CD4-positive, alpha-beta T cell treated with Interleukin-15 for 4 hours (primary cell): Measurements from ENCODE around the gene CYP4F3.
"Not testable (repeated sequence)": the region's sequence is repeated elsewhere in the genome, so short reads cannot be mapped to it uniquely, and the experiment has no call there.

Experiments used
- DNase-seq: peaks from one replicate; pipeline ENCODE4 v3.0.0-alpha.2; 2020; ENCODE audit warnings: low spot score

The CYP4F3 gene

DNA sequence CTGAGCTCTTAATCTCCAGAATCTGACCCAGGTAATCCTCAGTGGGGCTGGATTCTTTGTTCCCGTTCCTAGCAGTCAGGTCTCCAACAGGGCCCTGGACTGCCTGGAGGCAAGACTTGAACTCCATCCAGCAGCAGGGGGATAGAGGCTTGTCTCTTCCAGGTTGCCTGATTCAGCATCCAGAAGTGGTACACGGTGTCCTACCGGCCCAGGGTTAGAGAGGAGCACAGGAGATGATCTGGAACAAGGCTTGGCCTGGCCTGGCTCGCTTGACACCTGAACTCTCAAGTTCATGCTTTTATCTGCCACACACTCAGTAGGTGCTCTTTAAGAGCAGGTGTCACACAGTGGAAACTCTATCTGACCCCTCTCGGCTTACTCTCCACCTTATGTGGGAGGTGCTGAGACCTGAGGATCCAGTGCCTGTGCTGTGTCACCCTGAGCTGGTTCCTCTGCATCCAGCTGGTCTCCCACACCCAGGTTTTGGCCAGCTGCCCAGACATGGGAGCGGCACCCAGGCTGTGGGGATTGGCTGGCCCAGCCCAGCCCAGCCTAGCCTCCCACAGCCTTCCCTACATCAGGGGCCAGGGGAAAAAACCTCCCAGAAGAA, at the start of gene CYP4F3:
TSS of gene CYP4F3 (plus strand) at position 604 of the 610 bp plus-strand sequence. CDS start 519 bp downstream, outside the sequence.
- DNase-seq = no peak

GRCh38 chr19:15591796-15592195, 48.9 kb upstream of the CYP4F3 start:
- DNase-seq = no peak

DNA sequence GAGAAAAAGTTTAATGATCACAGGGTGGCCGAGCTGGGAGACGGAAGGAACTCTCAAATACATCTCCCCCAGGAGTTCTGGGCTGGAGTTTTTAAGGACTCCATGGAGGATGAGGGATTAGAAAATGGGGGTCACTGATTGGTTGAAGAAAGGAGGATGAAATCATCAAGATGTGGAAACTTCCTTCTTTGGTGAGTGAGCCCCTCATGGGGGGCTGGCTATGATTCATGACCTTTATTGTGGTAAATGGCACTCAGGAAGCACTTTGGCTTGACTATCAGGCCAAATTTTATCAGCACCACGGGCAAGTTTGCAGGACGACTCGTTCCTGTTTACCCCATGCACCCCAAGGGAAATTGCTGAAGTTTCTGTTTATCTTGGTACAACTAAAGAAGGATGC, 48.2 kb upstream of the CYP4F3 start:
- not testable (repeated sequence) for DNase-seq

GRCh38 chr19:15593766-15594165, 46.9 kb upstream of the CYP4F3 start:
- not testable (repeated sequence) for DNase-seq

GRCh38 chr19:15595069-15595468, 45.6 kb upstream of the CYP4F3 start:
- DNase-seq = no peak

DNA sequence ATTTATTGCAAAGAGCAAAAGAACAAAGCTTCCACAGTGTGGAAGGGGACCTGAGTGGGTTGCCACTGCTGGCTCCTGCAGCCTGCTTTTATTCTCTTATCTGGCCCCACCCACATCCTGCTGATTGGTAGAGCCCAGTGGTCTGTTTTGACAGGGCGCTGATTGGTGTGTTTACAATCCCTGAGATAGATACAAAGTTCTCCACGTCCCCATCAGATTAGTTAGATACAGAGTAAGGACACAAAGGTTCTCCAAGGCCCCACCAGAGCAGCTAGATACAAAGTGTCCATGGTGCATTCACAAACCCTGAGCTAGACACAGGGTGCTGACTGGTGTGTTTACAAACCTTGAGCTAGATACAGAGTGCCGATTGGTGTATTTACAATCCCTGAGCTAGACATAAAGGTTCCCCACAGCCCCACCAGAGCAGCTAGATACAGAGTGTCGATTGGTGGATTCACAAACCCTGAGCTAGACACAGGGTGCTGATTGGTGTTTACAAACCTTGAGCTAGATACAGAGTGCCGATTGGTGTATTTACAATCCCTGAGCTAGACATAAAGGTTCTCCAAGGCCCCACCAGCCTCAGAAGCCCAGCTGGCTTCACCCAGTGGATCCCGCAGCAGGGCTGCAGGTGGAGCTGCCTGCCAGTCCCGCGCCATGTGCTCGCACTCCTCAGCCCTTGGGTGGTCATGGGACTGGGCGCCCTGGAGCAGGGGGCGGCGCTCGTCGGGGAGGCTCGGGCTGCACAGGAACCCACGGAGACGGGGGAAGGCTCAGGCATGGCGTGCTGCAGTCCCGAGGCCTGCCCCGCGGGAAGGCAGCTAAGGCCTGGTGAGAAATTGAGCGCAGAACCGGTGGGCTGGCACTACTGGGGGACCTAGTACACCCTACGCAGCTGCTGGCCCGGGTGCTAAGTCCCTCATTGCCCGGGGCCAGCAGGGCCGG, 32.4 kb upstream of the CYP4F3 start:
- DNase-seq = not testable (repeated sequence)

DNA sequence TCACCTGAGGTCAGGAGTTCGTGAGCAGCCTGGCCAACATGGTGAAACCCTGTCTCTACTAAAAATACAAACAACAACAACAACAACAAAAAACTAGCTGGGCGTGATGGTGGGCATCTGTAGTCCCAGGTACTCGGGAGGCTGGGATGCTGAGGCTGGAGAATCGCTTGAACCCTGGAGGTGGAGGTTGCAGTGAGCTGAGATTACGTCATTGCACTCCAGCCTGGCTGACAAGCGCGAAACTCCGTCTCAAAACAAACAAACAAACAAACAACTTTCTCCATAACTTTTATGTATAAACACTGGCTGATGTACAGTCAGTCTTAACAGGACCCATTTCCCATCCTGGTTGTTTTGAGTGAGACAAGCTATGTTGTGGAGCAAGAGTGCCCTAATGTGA, 31.4 kb upstream of the CYP4F3 start:
- no peak for DNase-seq

DNA sequence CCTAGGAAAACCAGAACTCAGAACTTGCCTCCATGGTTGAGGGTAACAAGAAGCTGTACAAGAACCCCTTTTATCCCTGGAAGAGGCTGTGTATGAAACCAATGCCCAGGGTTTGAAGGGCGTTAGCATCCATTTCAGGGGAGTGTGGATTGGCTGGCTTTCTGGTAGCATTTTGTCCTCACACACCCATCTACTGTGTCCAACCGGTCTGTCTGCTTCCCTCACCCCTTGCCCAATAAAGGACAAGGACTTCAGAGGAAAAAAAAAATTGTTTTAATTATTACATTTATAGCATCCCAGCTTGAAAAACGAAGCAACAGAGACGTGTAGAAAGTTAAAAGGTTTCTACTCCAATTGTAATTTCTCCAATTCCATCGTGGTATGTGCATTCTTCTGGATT, 28.4 kb upstream of the CYP4F3 start:
- no peak for DNase-seq

- DNase-seq = no peak
Measured at GRCh38 chr19:15613338-15613737, 27.4 kb upstream of the CYP4F3 start.

GRCh38 chr19:15614507-15615379, 26.0 kb upstream of the CYP4F3 start, which contains the start of gene CYP4F8:
TSS of gene CYP4F8 (plus strand) at chr19:15615218. CDS start at chr19:15615617, 399 bp downstream.
- no peak for DNase-seq

DNA sequence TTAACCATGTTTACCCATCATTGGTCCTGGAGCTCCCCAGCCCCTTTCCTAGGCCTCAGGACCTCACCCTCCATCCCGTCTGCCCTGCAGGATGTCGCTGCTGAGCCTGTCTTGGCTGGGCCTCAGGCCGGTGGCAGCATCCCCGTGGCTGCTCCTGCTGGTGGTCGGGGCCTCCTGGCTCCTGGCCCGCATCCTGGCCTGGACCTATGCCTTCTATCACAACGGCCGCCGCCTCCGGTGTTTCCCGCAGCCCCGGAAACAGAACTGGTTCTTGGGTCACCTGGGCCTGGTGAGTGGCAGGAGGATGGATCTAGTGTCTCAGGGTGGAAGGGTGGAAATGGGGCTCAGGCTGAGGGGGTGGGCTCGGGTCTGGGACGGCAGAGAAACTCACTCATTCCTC, 25.2 kb upstream of the CYP4F3 start:
- no peak for DNase-seq

- no peak for DNase-seq
Measured at GRCh38 chr19:15616183-15616582, 24.5 kb upstream of the CYP4F3 start.

GRCh38 chr19:15616627-15617270, 23.9 kb upstream of the CYP4F3 start:
- DNase-seq = no peak

DNA sequence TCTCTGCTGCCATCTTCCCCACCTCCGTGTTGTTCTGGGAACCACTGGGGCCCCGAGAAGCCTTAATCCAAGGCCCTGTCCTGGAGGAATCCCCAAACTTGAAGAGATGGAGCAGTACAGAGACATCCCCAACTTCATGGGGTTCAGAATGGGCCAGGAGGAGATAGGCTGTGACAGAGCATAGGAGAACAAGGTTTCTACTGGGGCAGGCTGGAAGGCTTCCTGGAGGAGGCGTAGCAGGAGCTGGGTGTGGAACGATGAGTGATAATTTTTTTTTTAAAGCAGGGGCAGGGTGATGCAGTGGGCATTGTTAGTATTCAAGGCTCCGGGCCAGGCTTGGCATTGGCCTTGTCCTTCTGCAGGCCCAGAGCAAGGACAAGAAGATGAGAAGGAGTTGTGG, 22.4 kb upstream of the CYP4F3 start:
- DNase-seq = no peak

GRCh38 chr19:15621801-15622200, 18.9 kb upstream of the CYP4F3 start:
- no peak for DNase-seq

DNA sequence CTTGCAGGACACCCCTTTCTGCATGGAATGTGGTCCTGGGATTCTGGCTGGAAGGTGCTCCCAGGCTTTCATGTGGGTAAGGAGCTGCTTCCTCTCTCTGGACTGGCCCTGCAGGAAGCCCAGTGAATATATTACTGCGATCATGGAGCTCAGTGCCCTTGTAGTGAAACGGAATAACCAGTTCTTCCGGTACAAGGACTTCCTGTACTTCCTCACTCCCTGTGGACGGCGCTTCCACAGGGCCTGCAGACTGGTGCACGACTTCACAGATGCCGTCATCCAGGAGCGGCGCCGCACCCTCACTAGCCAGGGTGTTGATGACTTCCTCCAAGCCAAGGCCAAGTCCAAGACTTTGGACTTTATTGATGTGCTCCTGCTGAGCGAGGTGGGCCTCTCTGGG, 17.7 kb upstream of the CYP4F3 start:
- no peak for DNase-seq

DNA sequence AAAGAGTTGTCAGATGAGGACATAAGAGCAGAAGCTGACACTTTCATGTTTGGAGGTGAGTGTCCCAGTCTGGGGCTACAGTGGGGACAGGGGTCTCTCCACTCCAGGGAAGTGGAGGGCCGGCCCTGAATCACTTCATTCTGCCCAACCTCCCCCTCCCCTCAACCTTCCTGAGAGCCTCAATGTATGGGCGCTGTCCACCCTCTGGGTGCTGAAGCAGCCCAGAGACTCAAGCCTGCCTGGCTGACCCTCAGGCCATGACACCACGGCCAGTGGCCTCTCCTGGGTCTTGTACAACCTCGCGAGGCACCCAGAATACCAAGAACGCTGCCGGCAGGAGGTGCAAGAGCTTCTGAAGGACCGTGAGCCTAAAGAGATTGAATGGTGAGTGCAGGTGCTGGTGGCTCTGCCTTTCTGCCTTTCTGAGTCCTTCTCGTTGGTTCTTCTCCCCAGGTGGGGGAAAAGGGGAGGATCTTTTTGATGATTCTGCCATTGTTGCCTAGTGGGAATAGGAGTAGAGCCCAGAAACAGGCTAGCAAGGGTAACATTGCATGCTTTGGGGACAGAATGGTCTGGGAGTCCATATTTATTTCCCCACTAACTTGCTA, 16.9 kb upstream of the CYP4F3 start:
- no peak for DNase-seq

DNA sequence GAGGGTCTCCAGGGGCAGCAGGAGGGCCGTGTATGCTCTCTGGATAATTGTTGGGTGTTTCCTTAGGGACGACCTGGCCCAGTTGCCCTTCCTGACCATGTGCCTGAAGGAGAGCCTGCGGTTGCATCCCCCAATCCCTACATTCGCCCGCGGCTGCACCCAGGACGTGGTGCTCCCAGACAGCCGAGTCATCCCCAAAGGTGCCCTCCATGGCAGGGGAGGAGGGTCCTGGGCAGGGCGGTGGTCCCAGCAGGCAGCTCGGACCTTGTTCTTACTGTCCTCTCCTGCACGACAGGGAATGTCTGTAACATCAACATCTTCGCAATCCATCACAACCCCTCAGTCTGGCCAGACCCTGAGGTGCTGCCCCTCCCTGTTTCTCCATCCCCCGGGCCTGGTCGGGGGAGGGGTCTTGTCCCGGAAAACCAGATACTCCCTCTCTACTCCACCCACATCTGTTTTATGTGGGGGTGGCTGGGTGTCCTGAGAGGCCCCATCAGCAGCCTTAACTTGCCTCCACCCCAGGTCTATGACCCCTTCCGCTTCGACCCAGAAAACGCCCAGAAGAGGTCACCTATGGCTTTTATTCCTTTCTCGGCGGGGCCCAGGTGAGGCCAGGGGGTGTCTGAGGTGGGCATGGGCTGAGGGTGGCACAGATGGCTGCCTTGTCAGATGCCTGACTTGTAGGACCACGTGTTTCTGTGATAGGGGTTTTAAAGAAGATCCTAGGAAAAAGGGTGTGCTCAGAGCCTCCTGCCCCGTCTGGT, 12.3 kb upstream of the CYP4F3 start:
- no peak for DNase-seq

- DNase-seq = peak; percentile 84
Measured at GRCh38 chr19:15629003-15629880, 11.5 kb upstream of the CYP4F3 start.

DNA sequence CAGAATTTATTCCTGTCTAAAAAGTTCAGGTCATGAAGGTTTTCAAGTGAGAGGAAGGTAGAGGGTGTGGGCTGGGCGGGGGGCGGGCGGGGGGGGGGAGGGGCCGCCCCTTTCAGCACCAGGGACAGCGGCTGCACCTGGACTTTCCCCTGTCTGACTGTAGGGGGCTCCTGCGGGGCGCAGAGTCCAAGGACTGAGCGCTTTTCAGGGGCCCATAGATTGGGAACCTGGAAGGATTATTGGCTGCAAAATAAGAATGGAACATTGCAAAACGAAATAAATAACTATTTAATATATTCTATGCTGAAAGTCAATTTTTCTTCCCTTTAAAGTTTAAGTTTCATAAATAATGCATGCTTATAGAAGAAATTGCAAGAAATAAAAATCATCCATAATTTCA, 8.9 kb upstream of the CYP4F3 start:
- DNase-seq = no peak
